Endometrial microvascular endothelial cells (primary cell): ENCODE measurements around the gene BRD3OS. TPM values are rescaled to one million over a fixed set of nuclear protein-coding genes. Genes with fewer than 3 reads are reported as not detected.

Experiments
- in situ Hi-C: cut with HindIII; loops from 2 replicates; pipeline ENCODE4 v1.10.0; 2017; ENCODE audit warnings: low sequenced_read_pairs, low pct_unique_long_range_greater_than_20kb; ENCODE audit errors: inconsistent ontology term
- total RNA-seq: library from RNA; depleted of rRNA; stranded (reverse); fragments of >200 nt; gene quantifications from one replicate; pipeline ENCODE4 v1.2.3, GENCODE V29; 2015; ENCODE audit errors: inconsistent ontology term

BRD3OS gene
- total RNA-seq, 1 donor from 2014 or later, result 18.4 TPM

DNA sequence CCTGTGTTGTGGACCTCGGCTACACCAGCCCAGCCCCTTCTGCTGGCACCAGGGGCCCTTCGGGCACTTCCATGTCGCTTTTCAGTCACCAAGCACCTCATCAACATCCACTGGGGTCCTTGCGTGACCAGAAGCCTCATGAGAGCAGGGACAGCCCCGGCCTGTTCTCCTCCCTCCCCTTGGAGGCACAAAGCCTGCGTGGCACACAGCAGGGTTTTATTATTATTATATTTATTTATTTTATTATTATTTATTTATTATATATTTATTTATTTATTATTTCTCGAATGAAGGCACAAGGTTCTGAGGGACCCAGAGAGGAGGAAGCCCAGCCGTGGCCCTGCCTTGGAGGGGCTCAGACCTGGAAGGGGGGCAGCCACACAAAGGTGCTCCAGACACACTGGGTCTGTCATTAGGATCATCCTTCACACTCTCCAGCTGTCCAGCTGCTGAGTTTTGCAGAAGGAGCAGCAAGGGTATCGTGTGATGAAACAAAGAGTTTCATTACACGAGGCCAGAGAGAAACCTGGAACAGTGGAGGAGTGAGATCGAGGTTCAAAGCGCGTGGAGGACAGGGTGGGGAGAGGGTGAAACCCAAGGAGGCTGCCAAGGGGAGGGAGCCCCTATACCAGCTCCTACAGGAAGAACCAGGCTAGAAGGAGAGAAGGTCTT lies 38.4 kb upstream of the BRD3OS start:
- in situ Hi-C loops, result loop anchor here (25.0 kb wide), 1 partner anchor 200 kb away; no protein-coding TSS in a partner anchor

DNA sequence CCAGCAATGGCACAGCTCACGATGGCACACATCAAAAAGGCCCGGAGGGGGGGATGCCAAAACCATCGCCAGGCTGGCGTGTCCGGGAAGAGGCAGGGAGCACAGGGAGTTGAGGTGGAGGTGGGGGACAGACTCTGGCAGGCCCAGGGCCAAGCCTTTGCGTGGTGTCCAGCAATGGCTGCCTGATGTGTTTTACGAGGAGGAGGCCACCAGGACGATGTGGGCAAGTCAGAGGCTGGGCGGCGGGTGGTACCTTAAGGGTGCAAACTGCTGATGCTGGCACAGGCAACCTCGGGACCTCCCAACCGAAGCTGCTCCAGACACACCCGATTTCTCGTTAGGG lies 37.9 kb upstream of the BRD3OS start:
- in situ Hi-C loops, result loop anchor here (25.0 kb wide), 1 partner anchor 200 kb away; no protein-coding TSS in a partner anchor

DNA sequence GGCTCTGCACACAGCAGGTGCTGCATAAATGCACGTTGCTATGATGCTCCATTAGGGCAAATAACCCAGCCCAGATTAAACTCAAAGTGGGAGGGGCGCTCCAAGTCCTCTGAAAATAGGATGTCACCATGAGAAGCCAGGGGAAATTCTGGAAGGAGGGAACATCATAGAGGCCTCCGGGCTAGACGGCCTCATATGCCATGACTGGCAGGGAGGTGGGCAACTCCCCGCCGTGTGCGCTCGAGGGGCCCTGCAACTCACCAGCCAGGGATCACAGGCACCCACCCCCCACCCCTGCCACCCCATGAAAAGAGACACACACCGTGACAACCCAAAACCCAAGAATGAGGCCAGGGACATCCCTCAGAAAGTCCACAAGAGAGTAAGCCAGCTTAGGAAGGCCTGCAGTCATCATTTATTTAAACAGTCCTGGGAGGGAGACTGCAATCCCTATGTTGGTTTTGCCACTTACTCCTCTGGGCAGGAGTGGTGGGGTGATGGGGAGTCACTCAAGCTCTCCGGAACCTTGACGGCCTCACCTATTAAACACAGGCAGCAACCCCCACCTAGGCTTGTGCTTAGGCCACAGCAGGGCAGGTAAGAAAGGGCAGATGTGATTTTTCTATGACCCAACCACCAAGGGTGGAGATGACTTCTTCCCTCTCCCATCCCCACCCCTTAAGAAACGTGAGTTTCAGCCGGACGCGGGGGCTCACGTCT lies 37.2 kb upstream of the BRD3OS start:
- in situ Hi-C loops, result loop anchor here (25.0 kb wide), 1 partner anchor 201 kb away; no protein-coding TSS in a partner anchor

DNA sequence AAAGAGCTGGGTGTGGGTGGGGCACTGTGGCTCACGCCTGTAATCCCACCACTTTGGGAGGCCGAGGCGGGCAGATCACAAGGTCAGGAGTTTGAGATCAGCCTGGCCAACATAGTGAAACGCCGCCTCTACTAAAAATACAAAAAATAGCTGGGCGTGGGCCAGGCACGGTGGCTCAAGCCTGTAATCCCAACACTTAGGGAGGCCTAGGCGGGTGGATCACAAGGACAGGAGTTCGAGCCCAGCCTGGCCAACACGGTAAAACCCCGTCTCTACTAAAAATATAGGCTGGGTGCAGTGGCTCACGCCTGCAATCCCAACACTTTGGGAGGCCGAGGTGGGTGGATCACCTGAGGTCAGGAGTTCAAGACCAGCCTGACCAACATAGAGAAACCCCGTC lies 36.5 kb upstream of the BRD3OS start:
- in situ Hi-C loops, result loop anchor here (25.0 kb wide), 1 partner anchor 201 kb away; no protein-coding TSS in a partner anchor

DNA sequence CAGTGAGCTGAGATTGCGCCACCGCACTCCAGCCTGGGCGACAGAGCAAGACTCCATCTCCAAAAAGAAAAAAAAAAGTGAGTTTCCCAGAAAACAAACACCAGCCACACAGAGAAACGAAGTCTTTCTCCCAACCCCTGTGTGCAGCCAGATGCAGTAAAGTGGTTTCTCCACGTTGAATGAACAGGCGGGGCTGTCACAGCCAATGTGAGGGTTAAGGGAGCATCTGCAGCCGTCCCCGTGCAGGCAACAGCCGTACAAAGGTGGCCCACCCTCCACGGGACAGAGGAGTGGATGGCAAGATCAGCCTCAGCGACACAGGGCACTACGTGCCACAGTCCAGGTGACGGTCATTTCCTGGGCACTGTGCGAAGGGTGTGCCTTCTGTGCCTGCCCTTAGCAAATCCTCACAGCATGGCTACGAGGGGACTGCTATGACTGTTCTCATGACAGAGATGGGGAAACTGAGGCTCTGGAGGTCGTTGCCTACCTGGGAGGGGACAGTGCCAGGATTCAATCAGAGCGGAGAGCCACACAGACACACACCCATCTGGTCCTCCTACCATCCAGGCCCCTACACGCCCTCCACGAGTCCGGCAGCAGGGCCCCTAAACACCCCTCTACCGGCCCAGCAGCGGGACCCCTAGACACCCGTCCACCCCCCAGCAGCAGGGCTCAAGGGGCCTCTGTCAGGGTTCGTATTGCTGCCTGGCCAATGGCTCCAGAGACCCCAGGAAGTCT lies 35.5 kb upstream of the BRD3OS start:
- in situ Hi-C loops, result loop anchor here (25.0 kb wide), 1 partner anchor 202 kb away; no protein-coding TSS in a partner anchor

DNA sequence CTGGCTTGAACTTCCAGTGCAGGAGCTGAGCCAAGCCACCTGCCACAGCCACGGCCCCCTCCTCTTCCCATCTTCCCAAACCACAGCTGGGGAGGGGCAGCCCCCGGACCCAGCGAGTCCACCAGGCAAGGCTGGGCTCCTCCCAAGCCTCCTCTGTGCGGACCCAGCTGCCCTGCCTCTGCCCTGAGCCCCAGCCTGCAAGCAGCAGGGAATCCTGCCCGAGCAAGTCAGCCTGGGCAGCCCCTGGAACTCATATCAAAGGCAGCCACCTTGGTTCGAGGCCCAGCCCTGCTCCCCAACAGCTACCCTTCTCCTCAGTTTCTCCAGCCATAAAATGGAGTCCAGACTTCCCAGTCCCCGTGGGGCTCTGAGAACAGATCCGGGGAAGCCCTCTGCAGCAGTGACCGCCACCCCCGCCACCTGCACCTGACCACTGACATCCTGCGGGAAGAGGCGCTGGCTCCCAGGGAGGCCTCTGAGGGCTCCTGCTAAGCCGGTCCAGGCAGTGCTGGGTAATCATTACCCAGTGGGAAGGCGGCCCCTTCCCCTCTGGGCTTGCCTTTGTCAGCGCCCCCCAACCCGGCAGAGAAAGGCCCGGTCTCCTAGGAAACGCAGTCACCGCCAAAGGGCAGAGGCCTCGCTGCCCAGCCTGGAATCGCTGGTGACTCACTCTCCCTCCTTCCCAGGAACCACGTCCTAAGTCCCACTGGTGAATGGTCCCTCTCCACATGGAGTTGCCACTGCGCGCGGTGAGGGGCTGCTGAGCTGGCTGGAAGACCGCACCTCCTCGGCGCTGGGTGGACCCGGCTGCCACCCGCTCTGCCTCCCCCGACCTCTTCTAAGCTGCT lies 34.7 kb upstream of the BRD3OS start:
- in situ Hi-C loops, result loop anchor here (25.0 kb wide), 1 partner anchor 203 kb away; no protein-coding TSS in a partner anchor

DNA sequence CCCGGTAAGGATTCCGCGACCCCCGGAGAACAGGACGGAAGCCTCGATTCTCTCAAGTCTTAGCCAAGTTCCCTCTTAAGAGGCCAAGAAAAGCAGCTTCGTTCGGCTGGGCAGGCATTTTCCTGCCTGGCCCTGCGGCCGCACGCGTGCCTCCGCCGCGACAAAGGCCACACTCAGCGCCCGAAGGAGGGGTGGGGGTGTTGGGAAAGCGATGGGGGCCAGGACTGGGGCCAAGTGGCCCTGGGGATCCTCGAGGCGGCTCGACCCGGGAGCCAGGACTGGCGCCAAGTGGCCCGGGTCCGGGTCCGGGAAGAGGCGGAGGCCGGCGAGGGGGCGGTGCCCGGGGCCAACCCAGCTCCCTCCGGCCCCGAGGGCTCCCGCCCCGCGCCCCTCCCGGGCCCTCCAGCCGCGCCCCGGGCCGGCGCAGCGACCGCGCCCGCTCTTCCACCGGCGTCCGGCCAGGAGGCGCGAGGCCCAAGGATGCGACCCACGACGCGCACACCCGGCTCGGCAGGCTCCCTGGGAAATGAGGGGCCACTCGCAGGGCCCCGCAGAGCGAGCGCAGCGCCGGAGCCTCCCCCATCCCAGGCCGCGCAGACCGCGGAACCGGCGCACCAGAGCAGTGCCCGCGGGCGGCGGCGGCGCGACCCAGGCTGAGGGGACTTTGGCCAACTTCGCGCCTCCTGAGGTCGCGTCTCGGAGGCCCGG lies 33.9 kb upstream of the BRD3OS start:
- in situ Hi-C loops, result loop anchor here (25.0 kb wide), 1 partner anchor 204 kb away; no protein-coding TSS in a partner anchor

DNA sequence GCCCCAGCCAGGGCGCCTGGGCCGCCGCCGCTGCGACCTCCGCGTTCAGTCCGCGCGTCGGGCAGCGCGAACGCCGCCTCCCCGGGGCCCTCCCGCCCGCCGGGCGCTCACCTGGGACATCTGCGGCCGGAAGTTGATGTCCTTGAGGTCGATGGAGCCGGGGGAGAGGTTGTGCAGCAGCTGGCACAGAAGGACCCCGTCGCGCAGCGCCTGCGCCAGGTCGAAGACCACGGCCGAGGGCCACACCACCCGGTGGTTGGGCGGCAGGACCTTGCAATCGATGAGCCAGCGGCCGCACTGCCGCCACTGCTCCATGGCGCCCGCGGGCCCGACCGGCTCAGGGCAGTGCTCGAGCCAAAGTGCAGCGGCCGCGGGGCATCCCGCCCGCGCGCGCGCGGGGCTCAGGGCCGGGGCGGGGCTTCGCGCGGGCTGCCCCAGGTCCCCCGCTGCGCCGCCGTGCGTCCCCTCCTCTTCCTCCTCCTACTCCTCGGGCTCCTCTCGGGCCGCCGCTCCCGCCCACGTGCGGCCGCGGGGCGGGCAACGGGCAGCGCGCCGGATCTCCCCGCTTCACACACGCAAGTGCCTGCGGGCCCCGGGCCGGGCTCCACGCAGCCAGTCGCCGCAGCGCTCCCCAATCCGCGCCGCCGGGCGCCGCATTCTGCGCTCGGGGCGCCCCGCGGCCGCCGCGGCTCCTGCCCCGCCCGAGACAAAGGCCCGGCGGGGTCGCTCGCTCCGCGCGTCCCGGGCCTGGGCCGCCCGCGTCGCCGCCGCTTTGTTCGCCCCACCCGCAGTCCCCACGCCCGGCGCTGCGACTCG lies 33.1 kb upstream of the BRD3OS start, which contains the start of gene VAV2:
TSS of gene VAV2 (minus strand) at position 361 of the 816 bp plus-strand sequence. CDS start at position 315, 46 bp downstream.
- in situ Hi-C loops, result loop anchor here (25.0 kb wide), 1 partner anchor 205 kb away; no protein-coding TSS in a partner anchor

DNA sequence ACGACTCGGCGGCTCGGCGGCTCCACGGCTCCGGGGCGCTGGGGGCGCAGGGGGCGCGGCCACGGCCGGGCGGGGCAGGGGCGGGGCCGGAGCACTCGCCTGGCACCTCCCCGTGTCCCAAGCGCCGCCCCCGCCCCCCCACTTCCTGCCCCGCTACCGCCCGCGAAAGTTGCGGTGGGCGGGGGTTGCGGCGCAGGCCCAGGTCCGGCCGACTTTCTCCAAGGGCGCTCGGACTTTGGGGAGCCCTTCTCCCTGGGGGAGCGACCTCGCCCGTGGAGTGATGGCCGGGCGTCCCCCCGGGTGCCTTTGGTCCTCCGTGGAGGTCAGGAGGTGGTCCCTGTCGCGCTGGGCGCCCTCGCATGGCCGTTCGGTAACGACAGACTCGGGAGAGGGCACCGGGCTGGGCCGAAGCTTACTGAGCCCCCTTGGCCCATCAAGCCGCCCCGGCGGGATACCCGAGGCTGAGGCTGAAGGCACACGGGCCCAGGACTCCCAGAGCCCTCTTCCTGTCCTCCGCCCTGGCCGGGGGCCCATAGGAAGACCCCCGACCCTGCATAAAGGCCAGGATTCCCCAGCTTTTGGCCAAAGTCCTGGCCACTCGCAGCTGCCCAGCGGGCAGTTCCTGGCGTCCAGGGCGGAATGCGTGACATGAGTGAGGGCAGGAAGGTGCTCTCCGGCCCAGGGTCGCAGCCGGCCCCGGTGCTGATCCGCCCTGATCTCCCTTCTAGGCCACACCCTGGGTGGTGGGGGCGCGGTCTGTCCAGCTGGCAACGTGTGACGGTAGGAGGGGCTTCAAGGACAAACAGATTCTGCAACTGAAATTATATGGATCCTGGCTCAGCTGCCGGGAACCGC lies 32.3 kb upstream of the BRD3OS start:
- in situ Hi-C loops, result loop anchor here (25.0 kb wide), 1 partner anchor 206 kb away; no protein-coding TSS in a partner anchor

DNA sequence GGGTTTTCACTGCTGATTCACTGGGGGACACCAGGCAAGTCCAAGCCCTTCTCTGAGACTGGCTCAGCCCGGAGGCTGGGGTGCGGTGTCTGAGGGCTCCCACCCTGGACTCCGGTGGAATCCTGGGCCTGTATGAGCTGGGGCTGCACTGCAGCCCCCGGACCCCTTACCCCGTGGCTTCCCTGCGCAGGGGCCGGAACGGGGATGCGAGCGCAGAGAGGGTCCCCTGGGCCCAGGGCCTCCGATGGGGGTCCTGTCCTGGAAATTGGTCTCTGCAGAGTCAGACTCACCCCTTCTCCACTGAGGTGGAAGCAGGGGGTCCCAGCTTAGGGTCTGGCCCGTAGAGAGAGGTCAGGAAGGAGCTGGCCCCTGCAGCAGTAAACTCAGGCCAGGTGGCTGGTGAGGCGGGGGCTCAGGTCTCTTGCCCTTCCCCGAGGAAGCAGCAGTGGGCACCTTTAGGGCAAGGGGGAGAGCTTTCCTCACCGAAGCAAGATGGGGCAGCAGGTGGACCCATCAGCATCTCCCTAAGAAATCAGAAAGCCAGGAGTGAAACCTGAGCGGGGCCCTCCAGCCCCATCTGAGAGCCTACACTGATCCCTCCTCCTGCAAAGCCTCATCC lies 31.5 kb upstream of the BRD3OS start:
- in situ Hi-C loops, result loop anchor here (25.0 kb wide), 1 partner anchor 206 kb away; no protein-coding TSS in a partner anchor

DNA sequence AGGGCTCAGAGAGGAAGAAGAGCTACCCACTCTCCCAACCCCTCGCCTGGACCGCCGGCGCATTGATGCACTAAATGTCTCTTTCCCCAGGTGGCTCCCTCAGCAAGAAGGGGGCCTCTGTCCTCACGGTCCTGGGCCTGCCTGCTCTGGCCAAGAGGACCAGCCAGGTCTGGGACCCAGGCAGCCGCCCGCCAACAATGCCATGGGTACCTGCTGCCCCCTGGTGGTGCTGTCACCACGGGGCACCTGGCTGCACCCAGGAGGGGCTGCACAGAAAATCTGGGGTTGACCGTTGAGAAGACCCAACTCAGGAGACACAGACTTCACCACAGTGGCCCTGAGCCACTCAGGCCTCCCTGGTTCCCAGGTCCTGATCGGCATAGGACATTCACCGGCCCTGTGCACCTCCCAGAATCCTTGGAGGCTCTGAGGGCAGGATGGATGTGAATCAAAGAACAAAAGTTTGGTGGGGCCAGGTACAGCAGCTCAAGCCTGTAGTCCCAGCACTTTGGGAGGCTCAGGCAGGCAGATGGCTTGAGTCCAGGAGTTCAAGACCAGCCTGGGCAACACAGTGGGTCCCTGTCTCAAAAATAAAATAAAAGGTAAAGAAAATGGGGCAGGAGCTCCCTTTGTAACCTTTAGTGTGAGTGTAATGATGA lies 30.8 kb upstream of the BRD3OS start:
- in situ Hi-C loops, result loop anchor here (25.0 kb wide), 1 partner anchor 207 kb away; no protein-coding TSS in a partner anchor

DNA sequence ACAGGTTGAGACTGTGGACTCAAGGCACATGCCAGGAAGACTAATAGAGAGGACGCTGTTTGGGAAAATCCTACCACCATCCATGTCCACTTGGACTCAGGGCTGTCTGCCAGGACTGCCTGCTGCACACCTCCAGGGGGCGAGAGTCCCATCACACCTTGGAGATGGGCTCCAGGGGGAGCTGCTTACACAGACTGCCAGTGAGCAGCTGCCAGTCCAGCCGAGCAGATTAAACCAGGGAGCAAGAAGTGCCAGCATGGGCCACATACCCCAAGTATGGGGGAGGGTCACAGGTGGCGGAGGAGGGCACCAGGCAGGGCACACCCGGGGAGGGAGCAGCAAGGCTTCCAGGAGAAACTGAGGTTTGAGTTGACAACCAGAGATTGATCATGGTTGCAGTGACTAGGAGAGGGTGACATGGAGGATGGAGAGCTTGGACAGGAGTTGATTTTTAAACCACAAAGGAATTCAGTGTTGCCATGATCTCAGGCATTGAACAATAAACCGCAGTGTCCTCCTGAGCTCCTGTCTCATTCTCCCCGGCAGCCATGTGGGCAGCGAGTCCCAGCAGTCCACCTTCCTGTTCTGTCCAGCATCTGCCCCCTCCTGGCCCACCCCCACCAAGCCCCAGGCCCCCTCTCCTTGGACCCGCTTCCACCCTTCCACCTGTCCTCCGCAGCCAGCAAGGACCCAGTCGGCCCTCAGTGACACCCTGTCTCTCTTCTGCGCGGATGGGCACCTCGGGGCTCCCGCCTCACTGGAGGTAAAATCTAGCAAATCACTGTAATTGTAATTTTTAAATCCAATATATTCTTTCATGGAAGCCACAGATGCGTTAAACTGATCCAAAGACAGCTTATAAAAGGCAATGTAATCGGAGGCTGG lies 30.0 kb upstream of the BRD3OS start:
- in situ Hi-C loops, result loop anchor here (25.0 kb wide), 1 partner anchor 208 kb away; no protein-coding TSS in a partner anchor

DNA sequence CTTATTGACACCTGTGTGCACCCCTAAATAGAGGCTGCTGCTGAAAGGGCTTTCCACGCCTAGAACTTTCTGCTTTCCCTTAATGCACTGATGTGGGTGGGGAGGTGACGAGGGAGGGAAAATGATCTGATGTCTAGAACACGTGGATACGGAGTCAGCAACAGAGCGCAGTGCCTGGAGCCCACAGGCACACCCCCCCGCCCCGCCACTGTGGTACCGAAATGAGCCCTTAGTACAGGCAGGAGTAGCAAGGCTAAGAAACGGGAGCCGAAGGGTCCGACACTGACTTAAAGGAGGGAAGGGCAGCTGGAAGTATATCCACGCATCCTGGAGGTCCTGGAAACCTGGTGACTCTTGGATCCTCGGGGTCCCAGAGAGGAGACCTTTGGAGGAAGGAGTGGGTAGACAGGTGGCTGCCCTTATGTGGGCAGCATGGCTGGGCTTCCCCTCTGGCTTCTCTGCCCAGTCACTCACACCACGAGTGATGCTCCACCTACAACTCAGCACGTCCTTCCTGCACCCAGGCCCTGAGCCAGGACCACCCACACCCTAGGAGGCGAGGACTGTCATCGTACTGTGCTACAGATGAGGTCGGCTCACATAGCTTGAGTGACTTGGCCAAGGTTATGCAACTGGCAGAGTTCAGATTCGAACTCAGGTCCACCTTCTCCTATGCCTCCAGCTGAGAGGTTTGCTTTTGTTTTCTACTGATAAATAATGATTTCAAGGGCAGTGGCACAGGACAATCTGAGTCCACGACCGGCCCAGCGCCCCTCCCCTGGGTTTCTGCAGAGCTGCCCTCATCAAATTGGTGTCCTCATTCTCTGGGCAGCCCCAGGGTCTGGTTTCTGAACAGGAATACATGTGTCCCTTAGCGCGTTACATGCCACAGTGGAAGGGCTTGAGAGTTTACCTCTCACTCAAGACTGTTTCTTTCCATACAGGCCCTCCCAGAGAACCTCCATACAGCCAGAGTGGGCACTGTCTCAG lies 28.5 kb upstream of the BRD3OS start:
- in situ Hi-C loops, result loop anchor here (25.0 kb wide), 1 partner anchor 210 kb away; no protein-coding TSS in a partner anchor
